K562 (cell line): ENCODE measurements around the gene SMG7. TPM values are rescaled to one million over a fixed set of nuclear protein-coding genes. Genes with fewer than 3 reads are reported as not detected.

Experiments
- ATAC-seq: fragments of 200-7000 bp; cut with Tn5 transposase; 3 replicates; pipeline ENCODE4 v1.9.1; 2020; ENCODE audit warnings: moderate library complexity
- BruUV-seq: library from RNA; stranded (reverse); fragments of 400-500 nt; replicated peaks from 2 replicates; lab custom pipeline; 2021; lab: Mats Ljungman, UMichigan
- CTCF ChIA-PET: fragments of 300-600 bp; formaldehyde crosslinking; extraction: SDS; loops from one replicate; lab custom pipeline; 2021; ENCODE audit warnings: low intra/inter-chr PET ratio; lab: Yijun Ruan, JAX
- POLR2A ChIA-PET: fragments of 300-600, 350-650 bp; sonication (Branson Sonifier 250); formaldehyde crosslinking; extraction: SDS; loops from one replicate; lab custom pipeline; 2021; ENCODE audit warnings: antibody characterized with exemption, inconsistent platforms; lab: Yijun Ruan, JAX
- DNase-seq, 4 experiments: peaks; one replicate each; pipeline versions ENCODE4 v3.0.0 to v3.0.0-alpha.2; 2011 to 2018; ENCODE audit warnings: low spot score in 3 of 4, mixed read lengths in 3 of 4; ENCODE audit errors: extremely low read depth in 1 of 4
- FAIRE-seq: peaks from 2 replicates; lab custom pipeline; 2011; peaks lifted over from hg19 to GRCh38; lab: Jason Lieb, UNC
- H2AFZ ChIP-seq: 2 replicates; pipeline ENCODE4 v1.6.0; 2011; ENCODE audit warnings: low read depth, low read length, control low read depth, inconsistent platforms
- H3K27ac ChIP-seq: fragments of 200-600 bp; 3 replicates; pipeline ENCODE4 v1.8.0; 2011; ENCODE audit warnings: low read depth, mild to moderate bottlenecking, control low read depth, inconsistent platforms, low read length, moderate library complexity, mixed read lengths; ENCODE audit errors: extremely low read depth
- H3K27me3 ChIP-seq, 2 experiments: fragments of 300-600 bp in 1 of 2; 2 replicates in 1 of 2; 3 replicates in 1 of 2; pipeline versions ENCODE4 v1.6.0 to v1.8.0; 2011; ENCODE audit warnings: inconsistent platforms in 2 of 2, low read length in 2 of 2, mild to moderate bottlenecking in 1 of 2, mixed read lengths in 1 of 2, moderate library complexity in 1 of 2; ENCODE audit not compliant: control insufficient read depth in 2 of 2, insufficient read depth in 2 of 2
- H3K36me3 ChIP-seq: fragments of 300-600 bp; 3 replicates; pipeline ENCODE4 v1.8.0; 2011; ENCODE audit warnings: mild to moderate bottlenecking, low read length, inconsistent platforms; ENCODE audit not compliant: control insufficient read depth, insufficient read depth
- H3K4me1 ChIP-seq, 2 experiments: fragments of 200-600 bp in 1 of 2; replicated peaks in 1 of 2; 2 replicates in 1 of 2; 3 replicates in 1 of 2; pipeline versions ENCODE4 v1.5.1 to v1.8.0; 2011; ENCODE audit warnings: inconsistent platforms in 2 of 2, low read length in 2 of 2, mild to moderate bottlenecking in 1 of 2, mixed read lengths in 1 of 2, moderate library complexity in 1 of 2; ENCODE audit not compliant: control insufficient read depth in 2 of 2, insufficient read depth in 2 of 2
- H3K4me2 ChIP-seq: 2 replicates; pipeline ENCODE4 v1.6.1; 2011; ENCODE audit warnings: low read length, control low read depth, inconsistent platforms, mixed read lengths; ENCODE audit not compliant: insufficient read depth
- H3K4me3 ChIP-seq: fragments of 200-600 bp; sonication (generic), shearing (Covaris generic); 2 replicates; pipeline ENCODE4 v1.5.1; 2016; ENCODE audit warnings: control low read depth, inconsistent platforms
- H3K79me2 ChIP-seq: fragments of 200-600 bp; 3 replicates; pipeline ENCODE4 v1.8.0; 2011; ENCODE audit warnings: low read length, inconsistent platforms; ENCODE audit not compliant: control insufficient read depth, insufficient read depth
- H3K9ac ChIP-seq, 2 experiments: 2 replicates each; pipeline versions ENCODE4 v1.6.0 to v1.6.1; 2011; ENCODE audit warnings: low read depth in 2 of 2, low read length in 2 of 2, control low read depth in 1 of 2, inconsistent platforms in 1 of 2, mild to moderate bottlenecking in 1 of 2, mixed read lengths in 1 of 2; ENCODE audit not compliant: insufficient read depth in 1 of 2
- H3K9me1 ChIP-seq: one replicate; pipeline ENCODE4 v1.6.0; 2011; ENCODE audit warnings: inconsistent platforms, mild to moderate bottlenecking, low read length, moderate library complexity; ENCODE audit not compliant: control insufficient read depth, insufficient read depth
- H3K9me3 ChIP-seq: replicated peaks from 2 replicates; pipeline ENCODE4 v1.5.1; 2011; ENCODE audit warnings: low read depth, low read length, inconsistent platforms; ENCODE audit not compliant: control insufficient read depth, insufficient read depth
- H4K20me1 ChIP-seq: replicated peaks from 2 replicates; pipeline ENCODE4 v1.6.1; 2011; ENCODE audit warnings: low read length, inconsistent platforms, mixed read lengths; ENCODE audit not compliant: control insufficient read depth, insufficient read depth
- DNMT1 ChIP-seq: fragments of 450-650 bp; IDR thresholded peaks from 2 replicates; pipeline ENCODE4 v1.6.1; 2016; ENCODE audit warnings: antibody characterized with exemption, mild to moderate bottlenecking
- ELF1 ChIP-seq: fragments of 200-800 bp; sonication (Bioruptor generic); IDR thresholded peaks from 2 replicates; pipeline ENCODE4 v1.6.1; 2016; ENCODE audit warnings: missing genetic modification characterization, missing compliant biosample characterization
- GATA2 ChIP-seq: sonication (generic); formaldehyde crosslinking; IDR thresholded peaks from 2 replicates; pipeline ENCODE4 v1.4.0; 2020; ENCODE audit warnings: mild to moderate bottlenecking, missing genetic modification reagents
- MCM2 ChIP-seq: fragments of 450-650 bp; IDR thresholded peaks from 2 replicates; pipeline ENCODE4 v1.6.1; 2017; ENCODE audit warnings: low read depth, mild to moderate bottlenecking
- NFXL1 ChIP-seq: fragments of 450-650 bp; formaldehyde crosslinking; IDR thresholded peaks from 2 replicates; pipeline ENCODE4 v1.4.0; 2021; ENCODE audit warnings: mild to moderate bottlenecking
- NR2C2 ChIP-seq, 2 experiments: fragments of 200-800 bp in 1 of 2; sonication (Bioruptor generic) in 1 of 2; sonication (generic) in 1 of 2; formaldehyde crosslinking in 1 of 2; IDR thresholded peaks; 2 replicates each; pipeline versions ENCODE4 v1.6.1 to v1.8.0; 2016 to 2022; ENCODE audit warnings: mild to moderate bottlenecking in 1 of 2, missing compliant biosample characterization in 1 of 2, missing genetic modification characterization in 1 of 2, missing genetic modification reagents in 1 of 2
- PTBP1 ChIP-seq: fragments of 200-400 bp; formaldehyde crosslinking; IDR thresholded peaks from 2 replicates; pipeline ENCODE4 v1.6.1; 2017; ENCODE audit warnings: low read depth, low read length
- RBBP5 ChIP-seq: fragments of 200-600 bp; sonication (generic); IDR thresholded peaks from 2 replicates; pipeline ENCODE4 v1.6.1; 2012; ENCODE audit warnings: borderline replicate concordance, mild to moderate bottlenecking, low read length, control low read depth, inconsistent platforms; ENCODE audit not compliant: insufficient read depth, poor library complexity, severe bottlenecking
- SMARCA5 ChIP-seq: fragments of 450-650 bp; IDR thresholded peaks from 2 replicates; pipeline ENCODE4 v1.6.1; 2016
- SPI1 ChIP-seq: IDR thresholded peaks from 2 replicates; pipeline ENCODE4 v1.6.1; 2011; ENCODE audit warnings: low read depth, low read length, control low read depth, borderline replicate concordance
- ZFX ChIP-seq: sonication (generic); formaldehyde crosslinking; IDR thresholded peaks from 2 replicates; pipeline ENCODE4 v1.8.0; 2022; ENCODE audit warnings: mild to moderate bottlenecking, missing genetic modification reagents, moderate library complexity
- ZNF263 ChIP-seq: sonication (generic); formaldehyde crosslinking; IDR thresholded peaks from 2 replicates; pipeline ENCODE4 v1.8.0; 2022; ENCODE audit warnings: mild to moderate bottlenecking, missing genetic modification reagents, borderline replicate concordance
- ZNF282 ChIP-seq: sonication (generic); formaldehyde crosslinking; IDR thresholded peaks from 2 replicates; pipeline ENCODE4 v1.8.1; 2023; ENCODE audit warnings: missing genetic modification reagents
- WGBS: fragments of 100-300 bp; shearing (Covaris generic); methylation state at CpG from one replicate; pipeline ENCODE4 v1.1.6; 2016; ENCODE audit warnings: low coverage, mixed read lengths; ENCODE audit not compliant: insufficient coverage; ENCODE audit errors: missing lambda C conversion rate; 5-methylcytosine and 5-hydroxymethylcytosine counted together
- in situ Hi-C: fragments of 300-500 bp; cut with MboI; formaldehyde crosslinking; loops from 4 replicates; pipeline ENCODE4 v1.15.0; 2018; ENCODE audit warnings: inconsistent platforms, mixed read lengths
- intact Hi-C: fragments of 100-400 bp; cut with micrococcal nuclease; formaldehyde crosslinking; loops from 2 replicates; pipeline ENCODE4 v1.14.2; 2022
- polyA plus RNA-seq, 8 experiments: library from polyadenylated mRNA; depleted of rRNA in 4 of 8; stranded (reverse) in 5 of 8; unstranded in 3 of 8; fragments of >200 nt; fragmentation: Nextera tagmentation in 2 of 8; fragmentation: Illumina TruSeq in 1 of 8; extraction: Ambion mirVana in 2 of 8; extraction: Trizol in 1 of 8; gene quantifications; 2 replicates each; pipeline versions ENCODE4 v1.2.1 to v1.2.3, GENCODE V29; 2011 to 2014; ENCODE audit warnings: inconsistent platforms in 1 of 8, missing spikeins in 1 of 8
- total RNA-seq, 7 experiments: library from RNA; depleted of rRNA in 6 of 7; stranded (reverse); fragments of >200 nt in 6 of 7; fragmentation: Illumina TruSeq in 2 of 7; extraction: Trizol in 2 of 7; gene quantifications; 2 replicates each; pipeline versions ENCODE4 v1.2.1 to v1.2.3, GENCODE V29; 2011 to 2021; ENCODE audit warnings: low replicate concordance in 1 of 7
- TF ChIP-seq, protein P1 (sequence below): IDR thresholded peaks from 2 replicates; pipeline ENCODE4 v1.6.1; 2016; ENCODE audit warnings: missing genetic modification characterization, missing compliant biosample characterization
- TF ChIP-seq, protein P2 (sequence below): fragments of 250-450 bp; sonication (Bioruptor Pico); IDR thresholded peaks from 2 replicates; pipeline ENCODE4 v1.5.0; 2021; ENCODE audit warnings: mild to moderate bottlenecking, moderate library complexity
- TF ChIP-seq, protein P3 (sequence below): IDR thresholded peaks from 2 replicates; pipeline ENCODE4 v1.6.1; 2014; ENCODE audit warnings: antibody characterized with exemption
- TF ChIP-seq, protein P4 (sequence below): sonication (generic); formaldehyde crosslinking; IDR thresholded peaks from 2 replicates; pipeline ENCODE4 v1.8.0; 2022; ENCODE audit warnings: mild to moderate bottlenecking, missing genetic modification reagents

SMG7 gene
- total and polyA plus RNA-seq, 9 of the 15 experiments (the other 6 are each of a cell fraction or from before 2014, with no cell fraction given): 12.4 to 74.6 (median 29.0) TPM

DNA sequence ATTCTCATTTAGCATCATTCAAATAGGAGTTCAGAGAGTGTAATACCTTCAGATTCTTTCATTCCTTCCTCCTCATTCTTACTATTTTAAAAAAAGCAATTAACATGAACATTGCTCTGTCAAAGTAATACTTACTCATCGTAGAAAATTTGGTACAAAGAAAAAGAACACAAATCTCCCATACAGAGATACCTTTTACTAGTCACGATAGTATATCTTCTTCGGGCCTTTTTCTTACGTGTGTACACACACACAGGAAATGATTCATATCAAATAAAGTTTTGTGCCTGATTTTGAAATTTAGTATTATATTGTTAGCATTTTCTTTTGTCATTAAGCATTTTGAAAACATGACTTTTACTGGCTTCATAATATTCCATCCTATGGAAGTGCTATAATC lies 65.1 kb downstream of the SMG7 start:
- H3K27me3 ChIP-seq: no peaks in the 10 kb centered on the region
- CTCF ChIA-PET: no interaction called here
- no peaks in the 10 kb centered on the region for H3K79me2 ChIP-seq
- H4K20me1 ChIP-seq: no peaks in the 10 kb centered on the region
- H3K4me3 ChIP-seq: no peak overlapping the region
- H3K4me2 ChIP-seq: no peak overlapping the region
- intact Hi-C loops: loop anchor here (5.0 kb wide), 1 partner anchor 250 kb away; no protein-coding TSS in a partner anchor
- H3K4me1 ChIP-seq: no peaks in the 10 kb centered on the region
- in situ Hi-C loops: no loop called here
- no peak overlapping the region for H3K27ac ChIP-seq
- peaks cover 91% of the 10 kb centered on the region for H3K36me3 ChIP-seq
- DNase-seq: no peak
- no peak overlapping the region for H2AFZ ChIP-seq
- H3K9me1 ChIP-seq: no peaks in the 10 kb centered on the region
- POLR2A ChIA-PET: no interaction called here
- H3K9ac ChIP-seq: no peak overlapping the region
- FAIRE-seq: no peak
- ATAC-seq: no peak
- 97% methylated on average over 4 of the region's 4 CpGs for WGBS
- no peaks in the 10 kb centered on the region for H3K9me3 ChIP-seq
- BruUV-seq: no TSS peak
- TF ChIP-seq SPI1 (no peak), DNMT1 (no peak), ZNF282 (CRISPR knock-in tag) (no peak), NFXL1 (no peak), NR2C2 (CRISPR knock-in tag; IDR thresholded peaks at IDR 0.05) (no peak), NR2C2 (tag; IDR thresholded peaks at IDR 0.05) (no peak), ELF1 (tag) (no peak), ZFX (no peak), SMARCA5 (no peak), MCM2 (no peak), RBBP5 (no peak), PTBP1 (no peak), GATA2 (CRISPR knock-in tag) (no peak), ZNF263 (no peak)
- TF ChIP-seq, protein P1, sequence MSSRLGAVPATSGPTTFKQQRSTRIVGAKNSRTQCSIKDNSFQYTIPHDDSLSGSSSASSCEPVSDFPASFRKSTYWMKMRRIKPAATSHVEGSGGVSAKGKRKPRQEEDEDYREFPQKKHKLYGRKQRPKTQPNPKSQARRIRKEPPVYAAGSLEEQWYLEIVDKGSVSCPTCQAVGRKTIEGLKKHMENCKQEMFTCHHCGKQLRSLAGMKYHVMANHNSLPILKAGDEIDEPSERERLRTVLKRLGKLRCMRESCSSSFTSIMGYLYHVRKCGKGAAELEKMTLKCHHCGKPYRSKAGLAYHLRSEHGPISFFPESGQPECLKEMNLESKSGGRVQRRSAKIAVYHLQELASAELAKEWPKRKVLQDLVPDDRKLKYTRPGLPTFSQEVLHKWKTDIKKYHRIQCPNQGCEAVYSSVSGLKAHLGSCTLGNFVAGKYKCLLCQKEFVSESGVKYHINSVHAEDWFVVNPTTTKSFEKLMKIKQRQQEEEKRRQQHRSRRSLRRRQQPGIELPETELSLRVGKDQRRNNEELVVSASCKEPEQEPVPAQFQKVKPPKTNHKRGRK (tag): no peak
- TF ChIP-seq, protein P2, sequence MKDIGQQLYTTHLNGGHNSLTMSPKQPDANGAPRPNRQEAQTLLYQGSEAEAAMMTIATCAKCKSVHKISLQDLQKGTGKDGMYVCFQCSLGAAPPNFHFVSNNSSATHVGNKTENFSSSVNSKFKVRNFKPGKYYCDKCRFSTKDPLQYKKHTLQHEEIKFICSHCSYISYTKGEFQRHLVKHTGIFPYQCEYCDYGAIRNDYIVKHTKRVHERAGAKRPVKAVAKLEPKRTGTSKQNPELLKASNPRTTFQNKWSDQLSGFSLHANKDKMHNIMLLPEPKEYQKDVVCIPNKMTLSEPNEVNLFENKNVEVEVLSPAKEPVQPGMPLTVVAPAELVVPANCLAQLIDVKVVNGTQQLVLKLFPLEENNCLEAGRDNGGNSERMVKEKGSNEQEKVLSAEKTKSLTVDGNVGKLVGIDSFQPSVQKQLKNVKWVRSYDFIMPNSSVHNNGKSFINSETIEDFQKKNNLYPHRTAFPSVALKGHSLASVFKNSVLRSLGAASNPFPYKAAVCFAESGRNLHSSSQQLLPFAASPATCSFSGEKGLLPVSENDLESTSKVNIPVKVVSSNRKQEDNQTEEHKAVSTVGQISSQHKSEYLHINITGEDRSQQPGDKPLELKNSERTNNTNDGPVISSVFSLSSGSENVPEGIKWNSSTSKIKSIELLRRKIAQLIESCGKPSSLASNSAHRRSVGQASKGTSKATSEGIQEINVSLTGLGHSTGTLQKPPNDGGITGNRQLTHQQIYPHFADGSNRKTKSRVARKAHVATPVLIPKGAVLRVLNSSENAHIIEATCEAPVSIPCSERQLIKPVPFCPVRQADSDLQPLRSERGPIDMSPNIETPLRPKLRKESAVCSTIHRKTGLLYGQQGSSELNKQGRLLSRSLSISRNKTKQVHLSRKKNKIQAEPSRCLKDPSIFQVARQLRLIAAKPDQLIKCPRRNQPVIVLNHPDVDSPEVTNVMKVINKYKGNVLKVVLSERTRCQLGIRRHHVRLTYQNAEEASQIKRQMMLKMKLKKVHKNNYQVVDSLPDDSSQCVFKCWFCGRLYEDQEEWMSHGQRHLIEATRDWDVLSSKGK: no peak
- TF ChIP-seq, protein P3, sequence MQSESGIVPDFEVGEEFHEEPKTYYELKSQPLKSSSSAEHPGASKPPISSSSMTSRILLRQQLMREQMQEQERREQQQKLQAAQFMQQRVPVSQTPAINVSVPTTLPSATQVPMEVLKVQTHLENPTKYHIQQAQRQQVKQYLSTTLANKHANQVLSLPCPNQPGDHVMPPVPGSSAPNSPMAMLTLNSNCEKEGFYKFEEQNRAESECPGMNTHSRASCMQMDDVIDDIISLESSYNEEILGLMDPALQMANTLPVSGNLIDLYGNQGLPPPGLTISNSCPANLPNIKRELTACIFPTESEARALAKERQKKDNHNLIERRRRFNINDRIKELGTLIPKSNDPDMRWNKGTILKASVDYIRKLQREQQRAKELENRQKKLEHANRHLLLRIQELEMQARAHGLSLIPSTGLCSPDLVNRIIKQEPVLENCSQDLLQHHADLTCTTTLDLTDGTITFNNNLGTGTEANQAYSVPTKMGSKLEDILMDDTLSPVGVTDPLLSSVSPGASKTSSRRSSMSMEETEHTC: no peak
- TF ChIP-seq, protein P4, sequence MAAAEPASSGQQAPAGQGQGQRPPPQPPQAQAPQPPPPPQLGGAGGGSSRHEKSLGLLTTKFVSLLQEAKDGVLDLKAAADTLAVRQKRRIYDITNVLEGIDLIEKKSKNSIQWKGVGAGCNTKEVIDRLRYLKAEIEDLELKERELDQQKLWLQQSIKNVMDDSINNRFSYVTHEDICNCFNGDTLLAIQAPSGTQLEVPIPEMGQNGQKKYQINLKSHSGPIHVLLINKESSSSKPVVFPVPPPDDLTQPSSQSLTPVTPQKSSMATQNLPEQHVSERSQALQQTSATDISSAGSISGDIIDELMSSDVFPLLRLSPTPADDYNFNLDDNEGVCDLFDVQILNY (CRISPR knock-in tag): no peak
